ENCODE data around the gene ASH1L. TPM values are rescaled to one million over a fixed set of nuclear protein-coding genes. Genes with fewer than 3 reads are reported as not detected.

ASH1L gene
- total and polyA plus RNA-seq, 9 of the 15 experiments (the other 6 are each of a cell fraction or from before 2014, with no cell fraction given) = 2.0 to 23.3 (median 14.6) TPM

GRCh38 chr1:155609515-155610256 is 47.1 kb upstream of the ASH1L start, which contains the start of gene MSTO1 (continued):
- TF ChIP-seq ZFP36 (IDR thresholded peaks at IDR 0.05; ENCODE audit: low read depth, low read length, partially characterized antibody) (no peak), HNRNPH1 (optimal IDR thresholded peaks at IDR 0.05; ENCODE audit: low read depth, low read length) (no peak), RBBP5 (IDR thresholded peaks at IDR 0.05; ENCODE audit: borderline replicate concordance, insufficient read depth, low read length, poor library complexity, severe bottlenecking) (peak; percentile 39), ZNF24 (IDR thresholded peaks at IDR 0.05) (peak; percentile 44; the same call in 1 of the 2 replicates), HOMEZ (CRISPR knock-in tag; IDR thresholded peaks at IDR 0.05) (no peak), NUFIP1 (IDR thresholded peaks at IDR 0.05; ENCODE audit: partially characterized antibody) (no peak), BMI1 (IDR thresholded peaks at IDR 0.05; ENCODE audit: low read length) (no peak), ZNF449 (CRISPR knock-in tag; IDR thresholded peaks at IDR 0.05) (no peak), ATF4 (CRISPR knock-in tag; IDR thresholded peaks at IDR 0.05) (no peak), SIX5 (IDR thresholded peaks at IDR 0.05; ENCODE audit: borderline replicate concordance in 1 of 2, insufficient read depth in 1 of 2, low read depth in 1 of 2, low read length in 2 of 2) (no peak), USF1 (CRISPR knock-in tag; IDR thresholded peaks at IDR 0.05) (peak; percentile 86), ZNF384 (IDR thresholded peaks at IDR 0.05; ENCODE audit: low read depth, low read length) (no peak), ZBTB43 (CRISPR knock-in tag; IDR thresholded peaks at IDR 0.05) (no peak), ARID2 (IDR thresholded peaks at IDR 0.05) (no peak), ZNF282 (CRISPR knock-in tag; IDR thresholded peaks at IDR 0.05) (no peak), HDAC3 (IDR thresholded peaks at IDR 0.05; ENCODE audit: borderline replicate concordance, partially characterized antibody) (no peak), ZNF143 (CRISPR knock-in tag; IDR thresholded peaks at IDR 0.05) (no peak), STAG1 (CRISPR knock-in tag; IDR thresholded peaks at IDR 0.05; ENCODE audit: borderline replicate concordance) (no peak), TCF15 (CRISPR knock-in tag; IDR thresholded peaks at IDR 0.05) (no peak), CBFA2T2 (conservative IDR thresholded peaks at IDR 0.05) (0 out of 2 replicates have a peak, but pooled peaks have one; percentile 17), TBL1XR1 (IDR thresholded peaks at IDR 0.05; ENCODE audit: low read length in 2 of 2) (no peak), FOS (IDR thresholded peaks at IDR 0.05; ENCODE audit: extremely low read depth, insufficient read length) (peak; percentile 60)
